GM12878 (cell line): Measurements from ENCODE around the gene DNAH8. TPM values are rescaled to one million over a fixed set of nuclear protein-coding genes. Genes with fewer than 3 reads are reported as not detected.

Experiments used
- ATAC-seq: fragments of 200-7000 bp; cut with Tn5 transposase; 3 replicates; pipeline ENCODE4 v1.9.1; 2020; ENCODE audit warnings: mild to moderate bottlenecking, moderate library complexity
- BruUV-seq: library from RNA; stranded (reverse); fragments of 400-500 nt; replicated peaks from 2 replicates; lab custom pipeline; 2021; lab: Mats Ljungman, UMichigan
- CTCF ChIA-PET: fragments of 300-600 bp; sonication (Branson Sonifier 250); formaldehyde crosslinking; extraction: SDS; loops from one replicate; lab custom pipeline; 2021; ENCODE audit warnings: inconsistent platforms; lab: Yijun Ruan, JAX
- POLR2A ChIA-PET: fragments of 350-600 bp; formaldehyde crosslinking; extraction: SDS; loops from one replicate; lab custom pipeline; 2021; ENCODE audit warnings: inconsistent platforms; lab: Charles Lee
- RAD21 ChIA-PET: fragments of 300-600 bp; sonication (Branson Sonifier 250); formaldehyde crosslinking; loops from one replicate; lab custom pipeline; 2023; ENCODE audit warnings: antibody characterized with exemption; ENCODE audit not compliant: unreplicated experiment; lab: Charles Lee
- SMC1A ChIA-PET: fragments of 300-600 bp; sonication (Branson Sonifier 250); formaldehyde crosslinking; loops from one replicate; lab custom pipeline; 2023; ENCODE audit not compliant: unreplicated experiment, uncharacterized antibody; lab: Charles Lee
- DNase-seq: peaks from one replicate; pipeline ENCODE4 v3.0.0-alpha.2; 2011; ENCODE audit warnings: low read depth, low spot score
- FAIRE-seq: peaks from 3 replicates; lab custom pipeline; 2011; peaks lifted over from hg19 to GRCh38; lab: Jason Lieb, UNC
- H2AFZ ChIP-seq: 2 replicates; pipeline ENCODE4 v1.6.0; 2011; ENCODE audit warnings: low read depth, low read length, control low read depth; ENCODE audit not compliant: control insufficient read depth
- H3K27ac ChIP-seq: 2 replicates; pipeline ENCODE4 v1.5.1; 2011; ENCODE audit warnings: control low read depth; ENCODE audit not compliant: control insufficient read depth, insufficient read depth
- H3K27me3 ChIP-seq, 2 experiments: replicated peaks in 1 of 2; 2 replicates each; pipeline versions ENCODE4 v1.6.0 to v1.6.1; 2011; ENCODE audit warnings: low read length in 1 of 2; ENCODE audit not compliant: control insufficient read depth in 2 of 2, insufficient read depth in 2 of 2
- H3K36me3 ChIP-seq, 2 experiments: 2 replicates each; pipeline ENCODE4 v1.5.1; 2011; ENCODE audit warnings: low read length in 1 of 2; ENCODE audit not compliant: control insufficient read depth in 2 of 2, insufficient read depth in 2 of 2
- H3K4me1 ChIP-seq: 2 replicates; pipeline ENCODE4 v1.6.1; 2011; ENCODE audit warnings: mild to moderate bottlenecking, low read length, moderate library complexity, mixed read lengths; ENCODE audit not compliant: control insufficient read depth, insufficient read depth
- H3K4me2 ChIP-seq: 2 replicates; pipeline ENCODE4 v1.6.0; 2011; ENCODE audit warnings: control low read depth; ENCODE audit not compliant: control insufficient read depth, insufficient read depth
- H3K4me3 ChIP-seq: fragments of 200-600 bp; sonication (generic); 2 replicates; pipeline ENCODE4 v1.5.1; 2016
- H3K79me2 ChIP-seq: 2 replicates; pipeline ENCODE4 v1.6.0; 2011; ENCODE audit warnings: low read length; ENCODE audit not compliant: control insufficient read depth, insufficient read depth
- H3K9ac ChIP-seq: 2 replicates; pipeline ENCODE4 v1.8.0; 2011; ENCODE audit warnings: low read length, control low read depth, mixed read lengths; ENCODE audit not compliant: control insufficient read depth, insufficient read depth
- H3K9me3 ChIP-seq: replicated peaks from 3 replicates; pipeline ENCODE4 v1.5.1; 2011; ENCODE audit warnings: mild to moderate bottlenecking, low read length; ENCODE audit not compliant: control insufficient read depth, insufficient read depth
- H4K20me1 ChIP-seq: 2 replicates; pipeline ENCODE4 v1.6.0; 2011; ENCODE audit not compliant: control insufficient read depth, insufficient read depth
- ATF7 ChIP-seq: fragments of 450-650 bp; IDR thresholded peaks from 2 replicates; pipeline ENCODE4 v1.6.1; 2016; ENCODE audit warnings: low read depth, mild to moderate bottlenecking
- BMI1 ChIP-seq: fragments of 450-650 bp; IDR thresholded peaks from 2 replicates; pipeline ENCODE4 v1.6.1; 2016; ENCODE audit warnings: mild to moderate bottlenecking, moderate library complexity, borderline replicate concordance
- CBFB ChIP-seq: IDR thresholded peaks from 2 replicates; pipeline ENCODE4 v1.6.1; 2016; ENCODE audit warnings: antibody characterized with exemption, low read depth
- CREM ChIP-seq: IDR thresholded peaks from 2 replicates; pipeline ENCODE4 v1.6.1; 2014; ENCODE audit warnings: antibody characterized with exemption, low read depth
- ETV6 ChIP-seq, 2 experiments: fragments of 450-650 bp in 1 of 2; IDR thresholded peaks in 1 of 2; conservative IDR thresholded peaks in 1 of 2; 2 replicates each; pipeline ENCODE4 v1.6.1; 2014; ENCODE audit warnings: antibody characterized with exemption in 1 of 2, borderline replicate concordance in 1 of 2, low read depth in 1 of 2, mild to moderate bottlenecking in 1 of 2, moderate library complexity in 1 of 2
- EZH2 ChIP-seq: IDR thresholded peaks from 2 replicates; pipeline ENCODE4 v1.6.1; 2012; ENCODE audit warnings: low read depth, mild to moderate bottlenecking, control low read depth, inconsistent platforms, low read length, borderline replicate concordance; ENCODE audit not compliant: control insufficient read depth
- FOXK2 ChIP-seq: fragments of 450-650 bp; IDR thresholded peaks from 2 replicates; pipeline ENCODE4 v1.6.1; 2017; ENCODE audit warnings: mild to moderate bottlenecking, moderate library complexity
- HDAC2 ChIP-seq: fragments of 200-600 bp; sonication (generic); IDR thresholded peaks from 2 replicates; pipeline ENCODE4 v1.6.1; 2017
- HDAC6 ChIP-seq: fragments of 200-600 bp; sonication (generic); IDR thresholded peaks from one replicate; pipeline ENCODE4 v1.8.0; 2017; ENCODE audit warnings: antibody characterized with exemption; ENCODE audit not compliant: unreplicated experiment
- HSF1 ChIP-seq: fragments of 150-350 bp; IDR thresholded peaks from 2 replicates; pipeline ENCODE4 v1.6.1; 2014; ENCODE audit warnings: mild to moderate bottlenecking, low read depth, low read length
- IRF4 ChIP-seq: IDR thresholded peaks from 2 replicates; pipeline ENCODE4 v1.6.1; 2011; ENCODE audit warnings: low read depth, low read length
- KDM1A ChIP-seq: fragments of 200-600 bp; sonication (generic); IDR thresholded peaks from 2 replicates; pipeline ENCODE4 v1.6.1; 2016; ENCODE audit warnings: borderline replicate concordance
- NFYA ChIP-seq: IDR thresholded peaks from 2 replicates; pipeline ENCODE4 v1.6.1; 2011; ENCODE audit warnings: low read depth, mild to moderate bottlenecking, low read length, improper control_type of control experiment, borderline replicate concordance
- PBX3 ChIP-seq: IDR thresholded peaks from 2 replicates; pipeline ENCODE4 v1.6.1; 2011; ENCODE audit warnings: mild to moderate bottlenecking, low read depth, low read length, moderate library complexity; ENCODE audit not compliant: insufficient replicate concordance
- RBBP5 ChIP-seq: fragments of 200-600 bp; sonication (generic); conservative IDR thresholded peaks from 2 replicates; pipeline ENCODE4 v1.6.1; 2016
- SMAD1 ChIP-seq: fragments of 450-650 bp; IDR thresholded peaks from 2 replicates; pipeline ENCODE4 v1.6.1; 2018; ENCODE audit warnings: mild to moderate bottlenecking, low read depth; ENCODE audit not compliant: partially characterized antibody
- SREBF2 ChIP-seq: IDR thresholded peaks from 2 replicates; pipeline ENCODE4 v1.6.1; 2012; ENCODE audit warnings: mild to moderate bottlenecking, low read length
- ZNF592 ChIP-seq: fragments of 450-650 bp; IDR thresholded peaks from 2 replicates; pipeline ENCODE4 v1.6.1; 2017; ENCODE audit warnings: mild to moderate bottlenecking, moderate library complexity
- ZSCAN29 ChIP-seq: fragments of 450-650 bp; IDR thresholded peaks from 2 replicates; pipeline ENCODE4 v1.6.1; 2017; ENCODE audit warnings: mild to moderate bottlenecking, moderate library complexity
- WGBS: methylation state at CpG from one replicate; pipeline ENCODE4 v1.1.6; 2016; ENCODE audit warnings: low lambda C conversion rate; ENCODE audit not compliant: insufficient replicate concordance, insufficient coverage; ENCODE audit errors: missing lambda C conversion rate; 5-methylcytosine and 5-hydroxymethylcytosine counted together
- in situ Hi-C: fragments of 300-500 bp; cut with MboI; formaldehyde crosslinking; loops from 9 replicates; pipeline ENCODE4 v1.14.3; 2018; ENCODE audit warnings: mixed read lengths
- intact Hi-C: fragments of 100-400 bp; cut with micrococcal nuclease; formaldehyde crosslinking; loops from one replicate; pipeline ENCODE4 v1.14.2; 2022; ENCODE audit not compliant: unreplicated experiment
- polyA plus RNA-seq, 11 experiments: library from polyadenylated mRNA; depleted of rRNA in 4 of 11; unstranded in 6 of 11; stranded (reverse) in 5 of 11; fragments of >200 nt; fragmentation: Nextera tagmentation in 4 of 11; fragmentation: Illumina TruSeq in 1 of 11; extraction: Ambion mirVana in 4 of 11; extraction: Trizol in 1 of 11; gene quantifications; 1 replicate in 1 of 11; 2 replicates in 10 of 11; pipeline versions ENCODE4 v1.2.1 to v1.2.3, GENCODE V29; 2011 to 2016; ENCODE audit warnings: inconsistent platforms in 2 of 11, missing spikeins in 2 of 11, low read depth in 1 of 11
- total RNA-seq, 4 experiments: library from RNA; depleted of rRNA in 3 of 4; stranded (reverse); fragments of >200 nt in 3 of 4; fragmentation: Illumina TruSeq in 1 of 4; extraction: Trizol in 1 of 4; gene quantifications; 2 replicates each; pipeline versions ENCODE4 v1.2.1 to v1.2.3, GENCODE V29; 2013 to 2021

The DNAH8 gene
- total and polyA plus RNA-seq, 10 of the 15 experiments (the other 5 are each of a cell fraction or from before 2014, with no cell fraction given) = 0.02 to 0.34 (median 0.10) TPM; not detected in 3

DNA sequence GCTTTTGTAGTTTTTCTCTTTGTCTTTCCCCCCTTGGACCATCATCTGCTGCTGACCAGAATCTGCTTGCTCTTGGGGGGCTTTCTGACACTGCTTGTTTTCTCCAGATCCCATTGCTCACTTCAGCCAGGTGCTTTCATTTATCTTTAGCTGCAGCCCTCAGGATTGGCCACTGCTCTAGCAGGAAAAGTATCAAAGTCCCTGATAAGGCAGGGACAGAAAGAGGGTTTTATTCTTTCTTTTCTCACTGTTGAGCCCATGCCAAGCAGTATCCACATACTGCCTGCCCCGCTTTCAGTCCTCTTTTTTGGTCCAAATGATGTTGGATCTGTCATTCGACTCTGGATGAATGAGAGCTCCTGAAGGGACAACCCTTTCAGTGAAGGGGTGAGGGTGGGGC, 141.4 kb downstream of the DNAH8 start (continued):
- TF ChIP-seq HSF1 (no peak), SMAD1 (no peak), CBFB (no peak), EZH2 (no peak), NFYA (no peak), HDAC2 (no peak), IRF4 (no peak), SREBF2 (no peak), RBBP5 (no peak), ATF7 (no peak), FOXK2 (no peak)

DNA sequence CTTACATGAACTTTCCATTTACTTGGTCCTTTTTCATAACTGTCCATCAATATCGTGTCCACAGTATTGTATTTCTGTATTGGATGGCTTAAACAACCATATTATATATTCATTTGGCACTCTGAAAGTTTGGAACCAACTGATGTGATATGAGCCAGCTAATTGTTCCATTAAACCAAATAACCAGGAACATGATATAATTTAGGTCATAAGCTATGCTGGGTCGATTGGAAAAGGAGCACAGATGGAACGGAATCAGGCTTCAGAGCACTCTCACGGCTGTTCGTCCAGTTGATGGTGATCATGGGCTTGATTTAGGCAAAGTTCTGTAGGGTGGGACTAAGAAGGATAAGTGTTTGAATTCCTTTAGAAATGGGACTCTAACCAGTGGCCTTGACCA, 142.7 kb downstream of the DNAH8 start:
- Histone ChIP-seq H3K4me1 (no peaks in the 10 kb centered on the region), H3K27me3 (no peaks in the 10 kb centered on the region), H3K36me3 (no peaks in the 10 kb centered on the region), H2AFZ (no peak overlapping the region), H3K9me3 (no peaks in the 10 kb centered on the region), H3K4me2 (no peak overlapping the region), H3K79me2 (no peaks in the 10 kb centered on the region), H3K4me3 (no peak overlapping the region), H4K20me1 (no peaks in the 10 kb centered on the region), H3K9ac (no peak overlapping the region), H3K27ac (no peak overlapping the region)
- in situ Hi-C loops = no loop called here
- SMC1A ChIA-PET = no interaction called here
- 83% methylated on average over 5 of the region's 5 CpGs for WGBS
- no peak for DNase-seq
- intact Hi-C loops = no loop called here
- RAD21 ChIA-PET = no interaction called here
- POLR2A ChIA-PET = no interaction called here
- BruUV-seq = no TSS peak
- CTCF ChIA-PET = interaction anchor here (1.0 kb wide), 1 partner anchor 18 kb away, joined by 3 read pairs; no protein-coding TSS in a partner anchor
- ATAC-seq = no peak
- no peak for FAIRE-seq
- TF ChIP-seq PBX3 = no peak
- no peak for TF ChIP-seq KDM1A
- TF ChIP-seq ZNF592 = no peak
- no peak for TF ChIP-seq ETV6 (conservative IDR thresholded peaks at IDR 0.05 in 1 of 2, IDR thresholded peaks at IDR 0.05 in 1 of 2; ENCODE audit: borderline replicate concordance in 1 of 2, low read depth in 1 of 2)
- TF ChIP-seq ZSCAN29 = no peak
- TF ChIP-seq BMI1 = no peak
- no peak for TF ChIP-seq HDAC6
- no peak for TF ChIP-seq CREM
